CD4-positive, CD25-positive, alpha-beta regulatory T cell (primary cell): ENCODE results near the gene HS3ST3B1. TPM values are rescaled to one million over a fixed set of nuclear protein-coding genes. Genes with fewer than 3 reads are reported as not detected.

ENCODE experiments used
- ATAC-seq, 2 donors: fragments of 150-1000 bp; cut with Tn5 transposase; one replicate each; pipeline ENCODE4 v1.10.0; 2021; ENCODE audit warnings: low read depth in 2 of 2, moderate number of reproducible peaks in 2 of 2, moderate library complexity in 1 of 2
- DNase-seq, 3 donors: peaks; one replicate each; pipeline versions ENCODE4 v3.0.0 to v3.0.0-alpha.2; 2012 to 2022; ENCODE audit warnings: mixed read lengths in 1 of 3
- H3K27ac ChIP-seq: one replicate; pipeline ENCODE4 v1.7.0; 2013; ENCODE audit warnings: mild to moderate bottlenecking, low read length; ENCODE audit not compliant: insufficient read depth, poor library complexity, severe bottlenecking
- H3K27me3 ChIP-seq: one replicate; pipeline ENCODE4 v1.7.0; 2013; ENCODE audit warnings: low read length; ENCODE audit not compliant: control insufficient read depth, insufficient read depth
- H3K36me3 ChIP-seq: one replicate; pipeline ENCODE4 v1.7.0; 2013; ENCODE audit warnings: mild to moderate bottlenecking, low read length, moderate library complexity; ENCODE audit not compliant: control insufficient read depth, insufficient read depth
- H3K4me1 ChIP-seq: 2 replicates; pipeline ENCODE4 v1.7.0; 2013; ENCODE audit warnings: mild to moderate bottlenecking, low read length; ENCODE audit not compliant: insufficient read depth, control insufficient read depth, poor library complexity, severe bottlenecking
- H3K4me3 ChIP-seq: one replicate; pipeline ENCODE4 v1.7.0; 2013; ENCODE audit warnings: low read depth, mild to moderate bottlenecking, low read length, moderate library complexity
- H3K9me3 ChIP-seq, 2 experiments: 1 replicate in 1 of 2; 2 replicates in 1 of 2; pipeline ENCODE4 v1.7.0; 2013; ENCODE audit warnings: low read length in 2 of 2, mild to moderate bottlenecking in 1 of 2, moderate library complexity in 1 of 2; ENCODE audit not compliant: control insufficient read depth in 2 of 2
- H3K27ac Mint-ChIP-seq, 3 donors: one replicate each; pipeline ENCODE4 v1.8.0; 2020 to 2022; ENCODE audit warnings: mild to moderate bottlenecking in 3 of 3, mixed read lengths in 3 of 3, moderate library complexity in 2 of 3
- H3K27me3 Mint-ChIP-seq: one replicate; pipeline ENCODE4 v1.8.0; 2022; ENCODE audit warnings: mild to moderate bottlenecking, mixed read lengths
- H3K36me3 Mint-ChIP-seq: one replicate; pipeline ENCODE4 v1.8.0; 2020; ENCODE audit warnings: mixed read lengths
- H3K4me1 Mint-ChIP-seq, 4 donors: one replicate each; pipeline ENCODE4 v1.8.0; 2020 to 2022; ENCODE audit warnings: mixed read lengths in 4 of 4, mild to moderate bottlenecking in 1 of 4
- H3K4me3 Mint-ChIP-seq, 4 donors: one replicate each; pipeline ENCODE4 v1.8.0; 2020 to 2022; ENCODE audit warnings: mild to moderate bottlenecking in 4 of 4, mixed read lengths in 4 of 4, moderate library complexity in 3 of 4
- H3K9me3 Mint-ChIP-seq, 7 donors: one replicate each; pipeline ENCODE4 v1.8.0; 2020 to 2022; ENCODE audit warnings: mixed read lengths in 7 of 7, mild to moderate bottlenecking in 3 of 7, moderate library complexity in 2 of 7
- polyA plus RNA-seq, 4 donors: library from polyadenylated mRNA; unstranded; fragments of 300-500 nt; fragmentation: Illumina TruSeq; gene quantifications; one replicate each; pipeline ENCODE4 v1.2.3, GENCODE V29; 2021
- total RNA-seq: library from RNA; stranded (reverse); gene quantifications from one replicate; pipeline ENCODE4 v1.2.3, GENCODE V29; 2022

Gene HS3ST3B1
- total and polyA plus RNA-seq, 5 donors from 2014 or later = 22.7 to 47.8 (median 26.2) TPM

- Histone ChIP-seq H3K9me3 (no peaks in the 10 kb centered on the region), H3K4me3 (no peak overlapping the region), H3K4me1 (no peaks in the 10 kb centered on the region), H3K27ac (no peak overlapping the region), H3K36me3 (no peaks in the 10 kb centered on the region), H3K27me3 (no peaks in the 10 kb centered on the region)
- Mint-ChIP-seq H3K27me3 (no peaks in the 10 kb centered on the region), H3K9me3 (no peaks in the 10 kb centered on the region), H3K4me1 (peaks cover 5 to 15% (median 9%) of the 10 kb centered on the region in 4 donors), H3K36me3 (peaks cover 3% of the 10 kb centered on the region), H3K4me3 (no peak overlapping the region), H3K27ac (peak overlapping the region in 2 of 3 donors; percentile 9 to 66)
- DNase-seq (no peak), ATAC-seq (no peak)
Measured at GRCh38 chr17:14360856-14361255, 60.0 kb downstream of the HS3ST3B1 start.

GRCh38 chr17:14361470-14361869 is 60.6 kb downstream of the HS3ST3B1 start:
- Histone ChIP-seq H3K4me1 (no peaks in the 10 kb centered on the region), H3K27me3 (no peaks in the 10 kb centered on the region), H3K27ac (no peak overlapping the region), H3K36me3 (no peaks in the 10 kb centered on the region), H3K9me3 (no peaks in the 10 kb centered on the region), H3K4me3 (no peak overlapping the region)
- no peak for ATAC-seq
- peaks cover 3% of the 10 kb centered on the region for H3K36me3 Mint-ChIP-seq
- H3K9me3 Mint-ChIP-seq = peaks cover 0 to 1% (median 0%) of the 10 kb centered on the region in 7 donors
- no peak for DNase-seq
- no peak overlapping the region for H3K27ac Mint-ChIP-seq
- peaks cover 5 to 15% (median 9%) of the 10 kb centered on the region in 4 donors for H3K4me1 Mint-ChIP-seq
- no peaks in the 10 kb centered on the region for H3K27me3 Mint-ChIP-seq
- H3K4me3 Mint-ChIP-seq = no peak overlapping the region

GRCh38 chr17:14361945-14362508 is 61.1 kb downstream of the HS3ST3B1 start:
- DNase-seq = no peak
- Histone ChIP-seq H3K9me3 (no peaks in the 10 kb centered on the region), H3K4me3 (no peak overlapping the region), H3K27ac (no peak overlapping the region), H3K27me3 (no peaks in the 10 kb centered on the region), H3K4me1 (no peaks in the 10 kb centered on the region), H3K36me3 (no peaks in the 10 kb centered on the region)
- Mint-ChIP-seq H3K9me3 (peaks cover 0 to 1% (median 0%) of the 10 kb centered on the region in 7 donors), H3K4me3 (no peak overlapping the region), H3K27me3 (no peaks in the 10 kb centered on the region), H3K36me3 (peaks cover 3% of the 10 kb centered on the region), H3K4me1 (peaks cover 5 to 15% (median 9%) of the 10 kb centered on the region in 4 donors), H3K27ac (no peak overlapping the region)
- no peak for ATAC-seq

GRCh38 chr17:14366199-14366598 is 65.3 kb downstream of the HS3ST3B1 start:
- H3K27me3 ChIP-seq = no peaks in the 10 kb centered on the region
- H3K36me3 ChIP-seq = no peaks in the 10 kb centered on the region
- Mint-ChIP-seq H3K4me3 (no peak overlapping the region), H3K27ac (no peak overlapping the region), H3K9me3 (peaks cover 0 to 1% (median 0%) of the 10 kb centered on the region in 7 donors), H3K4me1 (peaks cover 0 to 5% (median under 1%) of the 10 kb centered on the region in 4 donors), H3K27me3 (no peaks in the 10 kb centered on the region), H3K36me3 (no peaks in the 10 kb centered on the region)
- no peaks in the 10 kb centered on the region for H3K9me3 ChIP-seq
- H3K27ac ChIP-seq = no peak overlapping the region
- DNase-seq (no peak), ATAC-seq (no peak)
- H3K4me3 ChIP-seq = no peak overlapping the region
- no peaks in the 10 kb centered on the region for H3K4me1 ChIP-seq

GRCh38 chr17:14372461-14372860 is 71.6 kb downstream of the HS3ST3B1 start:
- H3K27me3 ChIP-seq = no peaks in the 10 kb centered on the region
- H3K4me1 ChIP-seq = no peaks in the 10 kb centered on the region
- DNase-seq (no peak), ATAC-seq (no peak)
- H3K36me3 ChIP-seq = no peaks in the 10 kb centered on the region
- no peak overlapping the region for H3K27ac ChIP-seq
- H3K9me3 ChIP-seq = no peaks in the 10 kb centered on the region
- Mint-ChIP-seq H3K36me3 (no peaks in the 10 kb centered on the region), H3K27me3 (peaks cover 6% of the 10 kb centered on the region), H3K4me1 (peaks cover 3 to 6% (median 5%) of the 10 kb centered on the region in 4 donors), H3K27ac (no peak overlapping the region), H3K4me3 (no peak overlapping the region), H3K9me3 (peaks cover 0 to 2% (median 0%) of the 10 kb centered on the region in 7 donors)
- H3K4me3 ChIP-seq = no peak overlapping the region

GRCh38 chr17:14372905-14373613 is 72.2 kb downstream of the HS3ST3B1 start:
- Histone ChIP-seq H3K27ac (no peak overlapping the region), H3K27me3 (no peaks in the 10 kb centered on the region), H3K4me1 (no peaks in the 10 kb centered on the region), H3K9me3 (no peaks in the 10 kb centered on the region), H3K36me3 (no peaks in the 10 kb centered on the region), H3K4me3 (no peak overlapping the region)
- H3K27me3 Mint-ChIP-seq = peaks cover 6% of the 10 kb centered on the region
- peaks cover 0 to 2% (median 0%) of the 10 kb centered on the region in 7 donors for H3K9me3 Mint-ChIP-seq
- H3K36me3 Mint-ChIP-seq = no peaks in the 10 kb centered on the region
- no peak overlapping the region for H3K4me3 Mint-ChIP-seq
- ATAC-seq (no peak), DNase-seq (no peak)
- H3K4me1 Mint-ChIP-seq = peaks cover 2 to 6% (median 4%) of the 10 kb centered on the region in 4 donors
- H3K27ac Mint-ChIP-seq = no peak overlapping the region

GRCh38 chr17:14373614-14374259 is 72.9 kb downstream of the HS3ST3B1 start:
- peaks cover 0 to 2% (median 0%) of the 10 kb centered on the region in 7 donors for H3K9me3 Mint-ChIP-seq
- no peaks in the 10 kb centered on the region for H3K4me1 ChIP-seq
- ATAC-seq (no peak), DNase-seq (no peak)
- H3K27me3 Mint-ChIP-seq = peaks cover 6% of the 10 kb centered on the region
- peaks cover 0 to 6% (median 4%) of the 10 kb centered on the region in 4 donors for H3K4me1 Mint-ChIP-seq
- H3K4me3 Mint-ChIP-seq = no peak overlapping the region
- no peaks in the 10 kb centered on the region for H3K9me3 ChIP-seq
- no peak overlapping the region for H3K4me3 ChIP-seq
- no peaks in the 10 kb centered on the region for H3K36me3 Mint-ChIP-seq
- H3K36me3 ChIP-seq = no peaks in the 10 kb centered on the region
- H3K27me3 ChIP-seq = no peaks in the 10 kb centered on the region
- no peak overlapping the region for H3K27ac Mint-ChIP-seq
- no peak overlapping the region for H3K27ac ChIP-seq
